DMS 273 (cell line): ENCODE measurements around the gene CHD9.

Source experiments
- DNase-seq: peaks from one replicate; lab custom pipeline; 2025; ENCODE audit not compliant: unreplicated experiment; lab: John Stamatoyannopoulos, UW

The CHD9 gene

GRCh38 chr16:53355064-53355463 is 300.3 kb downstream of the CHD9 start:
- no peak for DNase-seq

- DNase-seq, result peak; percentile 28
Observed at GRCh38 chr16:53356478-53357207, 301.9 kb downstream of the CHD9 start.

GRCh38 chr16:53357208-53357586 is 302.4 kb downstream of the CHD9 start:
- no peak for DNase-seq

GRCh38 chr16:53357955-53358354 is 303.2 kb downstream of the CHD9 start:
- DNase-seq, result no peak

- no peak for DNase-seq
Observed at GRCh38 chr16:53358884-53359283, 304.1 kb downstream of the CHD9 start.

GRCh38 chr16:53369921-53370320 is 315.1 kb downstream of the CHD9 start:
- no peak for DNase-seq

GRCh38 chr16:53370827-53371226 is 316.0 kb downstream of the CHD9 start:
- no peak for DNase-seq

- DNase-seq, result peak; percentile 26
Observed at GRCh38 chr16:53372992-53373871, 318.4 kb downstream of the CHD9 start.

GRCh38 chr16:53374800-53375199 is 320.0 kb downstream of the CHD9 start:
- no peak for DNase-seq

- DNase-seq, result no peak
Observed at GRCh38 chr16:53378138-53378537, 323.3 kb downstream of the CHD9 start.
